ENCODE data around the gene NMT2.

DNA sequence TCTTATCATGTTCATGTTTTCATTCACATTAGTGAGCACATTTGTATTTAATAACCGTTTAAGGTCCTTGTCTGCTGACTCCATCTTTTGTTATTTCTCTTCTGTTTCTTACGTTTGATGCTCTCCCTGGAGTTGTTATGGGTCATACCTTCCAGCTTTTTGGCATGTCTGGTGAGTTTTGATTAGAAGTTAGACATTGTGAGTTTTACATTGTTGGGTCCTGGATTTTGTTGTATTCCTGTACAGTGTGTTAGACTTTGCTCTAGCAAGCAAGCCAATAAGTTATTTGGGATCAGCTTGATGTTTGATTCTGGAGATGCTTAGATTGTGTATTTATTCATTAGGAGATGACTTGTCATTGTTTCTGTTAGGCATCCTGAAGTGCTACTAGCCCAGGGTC, 107.9 kb downstream of the NMT2 start:
- TF ChIP-seq, protein P1, sequence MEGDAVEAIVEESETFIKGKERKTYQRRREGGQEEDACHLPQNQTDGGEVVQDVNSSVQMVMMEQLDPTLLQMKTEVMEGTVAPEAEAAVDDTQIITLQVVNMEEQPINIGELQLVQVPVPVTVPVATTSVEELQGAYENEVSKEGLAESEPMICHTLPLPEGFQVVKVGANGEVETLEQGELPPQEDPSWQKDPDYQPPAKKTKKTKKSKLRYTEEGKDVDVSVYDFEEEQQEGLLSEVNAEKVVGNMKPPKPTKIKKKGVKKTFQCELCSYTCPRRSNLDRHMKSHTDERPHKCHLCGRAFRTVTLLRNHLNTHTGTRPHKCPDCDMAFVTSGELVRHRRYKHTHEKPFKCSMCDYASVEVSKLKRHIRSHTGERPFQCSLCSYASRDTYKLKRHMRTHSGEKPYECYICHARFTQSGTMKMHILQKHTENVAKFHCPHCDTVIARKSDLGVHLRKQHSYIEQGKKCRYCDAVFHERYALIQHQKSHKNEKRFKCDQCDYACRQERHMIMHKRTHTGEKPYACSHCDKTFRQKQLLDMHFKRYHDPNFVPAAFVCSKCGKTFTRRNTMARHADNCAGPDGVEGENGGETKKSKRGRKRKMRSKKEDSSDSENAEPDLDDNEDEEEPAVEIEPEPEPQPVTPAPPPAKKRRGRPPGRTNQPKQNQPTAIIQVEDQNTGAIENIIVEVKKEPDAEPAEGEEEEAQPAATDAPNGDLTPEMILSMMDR (IDR thresholded peaks at IDR 0.05): no peak
- no peak for TF ChIP-seq POLR2A (IDR thresholded peaks at IDR 0.05)
